IMR-90 (cell line): Measurements from ENCODE around the gene TIGIT. TPM values are rescaled to one million over a fixed set of nuclear protein-coding genes. Genes with fewer than 3 reads are reported as not detected.
A peak's percentile ranks its signal among the peaks of the same experiment; 100 is the strongest.

Experiments used
- ATAC-seq: fragments of 200-7000 bp; cut with Tn5 transposase; 2 replicates; pipeline ENCODE4 v1.9.1; 2020; ENCODE audit warnings: low read depth, mild to moderate bottlenecking, moderate library complexity
- BruUV-seq: library from RNA; stranded (reverse); fragments of 400-500 nt; replicated peaks from 2 replicates; lab custom pipeline; 2021; lab: Mats Ljungman, UMichigan
- CTCF ChIA-PET: fragments of 300-600 bp; formaldehyde crosslinking; extraction: SDS; loops from one replicate; lab custom pipeline; 2021; ENCODE audit warnings: antibody characterized with exemption; lab: Yijun Ruan, JAX
- POLR2A ChIA-PET: fragments of 300-600 bp; sonication (Branson Sonifier 250); formaldehyde crosslinking; loops from one replicate; lab custom pipeline; 2022; ENCODE audit warnings: antibody characterized with exemption; ENCODE audit not compliant: unreplicated experiment; lab: Charles Lee
- DNase-seq: peaks from one replicate; pipeline ENCODE4 v3.0.0; 2013
- H2AFZ ChIP-seq: replicated peaks from 2 replicates; pipeline ENCODE3; 2013; ENCODE audit warnings: low read length, mild to moderate bottlenecking; ENCODE audit not compliant: poor library complexity
- H2AK5ac ChIP-seq: 2 replicates; pipeline ENCODE4 v1.6.1; 2013; ENCODE audit warnings: low read depth, low read length, inconsistent platforms
- H2AK9ac ChIP-seq: replicated peaks from 2 replicates; pipeline ENCODE3; 2013; ENCODE audit warnings: mild to moderate bottlenecking, low read depth, low read length, moderate library complexity; ENCODE audit not compliant: poor library complexity
- H2BK120ac ChIP-seq: 2 replicates; pipeline ENCODE4 v1.6.1; 2013; ENCODE audit warnings: low read depth, low read length, inconsistent platforms
- H2BK15ac ChIP-seq: 3 replicates; pipeline ENCODE4 v1.6.1; 2013; ENCODE audit warnings: low read depth, low read length, inconsistent platforms
- H2BK20ac ChIP-seq: 2 replicates; pipeline ENCODE4 v1.6.1; 2013; ENCODE audit warnings: low read depth, mild to moderate bottlenecking, inconsistent platforms, low read length, moderate library complexity
- H2BK5ac ChIP-seq: 2 replicates; pipeline ENCODE4 v1.6.1; 2013; ENCODE audit warnings: mild to moderate bottlenecking, low read depth, low read length, inconsistent platforms; ENCODE audit not compliant: poor library complexity, severe bottlenecking
- H3K14ac ChIP-seq: replicated peaks from 2 replicates; pipeline ENCODE4 v1.6.1; 2013; ENCODE audit warnings: low read depth, low read length, inconsistent platforms
- H3K18ac ChIP-seq: 2 replicates; pipeline ENCODE4 v1.6.1; 2013; ENCODE audit warnings: low read depth, low read length, control low read depth
- H3K23ac ChIP-seq: 2 replicates; pipeline ENCODE4 v1.6.1; 2013; ENCODE audit warnings: low read depth, low read length, inconsistent platforms
- H3K27ac ChIP-seq: 2 replicates; pipeline ENCODE4 v1.5.1; 2013; ENCODE audit warnings: mild to moderate bottlenecking, control low read depth, low read length; ENCODE audit not compliant: insufficient read depth
- H3K27me3 ChIP-seq: 2 replicates; pipeline ENCODE4 v1.6.1; 2013; ENCODE audit warnings: low read length; ENCODE audit not compliant: control insufficient read depth, insufficient read depth
- H3K36me3 ChIP-seq: 2 replicates; pipeline ENCODE4 v1.6.1; 2013; ENCODE audit warnings: low read length, mixed read lengths; ENCODE audit not compliant: control insufficient read depth, insufficient read depth
- H3K4ac ChIP-seq: 2 replicates; pipeline ENCODE4 v1.6.1; 2013; ENCODE audit warnings: low read depth, low read length, inconsistent platforms
- H3K4me1 ChIP-seq: 2 replicates; pipeline ENCODE4 v1.6.1; 2013; ENCODE audit warnings: low read length, mixed read lengths; ENCODE audit not compliant: control insufficient read depth, insufficient read depth
- H3K4me2 ChIP-seq: 2 replicates; pipeline ENCODE4 v1.6.1; 2013; ENCODE audit warnings: low read depth, mild to moderate bottlenecking, control low read depth, low read length, moderate library complexity
- H3K4me3 ChIP-seq: 2 replicates; pipeline ENCODE4 v1.5.1; 2013; ENCODE audit warnings: low read depth, mild to moderate bottlenecking, control low read depth, low read length, moderate library complexity; ENCODE audit not compliant: insufficient read depth
- H3K56ac ChIP-seq: 2 replicates; pipeline ENCODE4 v1.6.1; 2013; ENCODE audit warnings: low read length, inconsistent platforms; ENCODE audit not compliant: insufficient read depth; ENCODE audit errors: extremely low read depth
- H3K79me1 ChIP-seq, 2 experiments: 2 replicates each; pipeline ENCODE4 v1.6.1; 2013; ENCODE audit warnings: low read length in 2 of 2, inconsistent platforms in 1 of 2, low read depth in 1 of 2
- H3K9ac ChIP-seq: 2 replicates; pipeline ENCODE4 v1.6.1; 2013; ENCODE audit warnings: low read depth, low read length, control low read depth
- H3K9me1 ChIP-seq: 2 replicates; pipeline ENCODE4 v1.6.1; 2013; ENCODE audit warnings: low read length, inconsistent platforms; ENCODE audit not compliant: insufficient read depth
- H3K9me3 ChIP-seq: 2 replicates; pipeline ENCODE4 v1.6.1; 2013; ENCODE audit warnings: low read length; ENCODE audit not compliant: control insufficient read depth, insufficient read depth
- H4K20me1 ChIP-seq: 2 replicates; pipeline ENCODE4 v1.6.1; 2013; ENCODE audit warnings: low read length, inconsistent platforms; ENCODE audit not compliant: insufficient read depth
- H4K5ac ChIP-seq: 2 replicates; pipeline ENCODE4 v1.6.1; 2013; ENCODE audit warnings: mild to moderate bottlenecking, low read depth, low read length, control low read depth
- H4K8ac ChIP-seq, 2 experiments: 2 replicates each; pipeline ENCODE4 v1.6.1; 2013; ENCODE audit warnings: low read depth in 2 of 2, low read length in 2 of 2, control low read depth in 1 of 2, inconsistent platforms in 1 of 2
- H4K91ac ChIP-seq: 2 replicates; pipeline ENCODE4 v1.6.1; 2013; ENCODE audit warnings: low read depth, low read length, inconsistent platforms; ENCODE audit not compliant: insufficient read depth
- CEBPB ChIP-seq: IDR thresholded peaks from 2 replicates; pipeline ENCODE4 v1.6.1; 2012; ENCODE audit warnings: low read depth, low read length, improper control_type of control experiment
- MAZ ChIP-seq: IDR thresholded peaks from 2 replicates; pipeline ENCODE4 v1.6.1; 2012; ENCODE audit warnings: low read depth, mild to moderate bottlenecking, low read length, improper control_type of control experiment, moderate library complexity, borderline replicate concordance
- POLR2A ChIP-seq: IDR thresholded peaks from 2 replicates; pipeline ENCODE4 v1.6.1; 2012; ENCODE audit warnings: mild to moderate bottlenecking, low read depth, low read length
- RFX5 ChIP-seq: IDR thresholded peaks from 2 replicates; pipeline ENCODE4 v1.8.0; 2012; ENCODE audit warnings: low read depth, mild to moderate bottlenecking, low read length, moderate library complexity
- WGBS, 2 experiments: methylation state at CpG; one replicate each; pipeline versions ENCODE4 v1.1.5 to v1.1.7; 2013; ENCODE audit warnings: missing lambda C conversion rate in 2 of 2; ENCODE audit not compliant: insufficient read length in 1 of 2; ENCODE audit errors: extremely low coverage in 2 of 2; 5-methylcytosine and 5-hydroxymethylcytosine counted together
- dilution Hi-C: fragments of 300-500 bp; cut with HindIII; formaldehyde crosslinking; loops from one replicate; pipeline ENCODE4 v1.14.3; 2018; ENCODE audit warnings: low sequenced_read_pairs; ENCODE audit not compliant: unreplicated experiment
- in situ Hi-C: fragments of 300-500 bp; cut with MboI; formaldehyde crosslinking; loops from 3 replicates; pipeline ENCODE4 v1.14.3; 2019; ENCODE audit warnings: low sequenced_read_pairs, inconsistent platforms, mixed read lengths
- intact Hi-C: fragments of 100-400 bp; cut with micrococcal nuclease; formaldehyde crosslinking; loops from 2 replicates; pipeline ENCODE4 v1.10.0; 2022
- polyA plus RNA-seq, 3 experiments: library from polyadenylated mRNA; depleted of rRNA; stranded (reverse); fragments of >200 nt; gene quantifications; 2 replicates each; pipeline ENCODE4 v1.2.3, GENCODE V29; 2012; ENCODE audit warnings: low replicate concordance in 1 of 3
- total RNA-seq: library from RNA; depleted of rRNA; stranded (reverse); fragments of >200 nt; gene quantifications from 2 replicates; pipeline ENCODE4 v1.2.3, GENCODE V29; 2012
- TF ChIP-seq, protein P1 (sequence below): conservative IDR thresholded peaks from 2 replicates; pipeline ENCODE4 v1.5.1; 2012; ENCODE audit warnings: mild to moderate bottlenecking, low read depth, low read length, improper control_type of control experiment

TIGIT gene
- total and polyA plus RNA-seq, 2 of the 4 experiments (the other 2 are of a cell fraction), result not detected

GRCh38 chr3:114284644-114285043 is 9.2 kb upstream of the TIGIT start:
- Histone ChIP-seq H3K56ac (no peak overlapping the region), H2BK120ac (no peak overlapping the region), H3K18ac (no peak overlapping the region), H3K79me1 (no peaks in the 10 kb centered on the region), H4K5ac (no peak overlapping the region), H3K27me3 (no peaks in the 10 kb centered on the region; the same call in 1 of the 2 replicates), H3K23ac (no peak overlapping the region), H3K27ac (no peak overlapping the region), H2BK15ac (no peak overlapping the region), H3K4me3 (no peak overlapping the region), H3K4me1 (no peaks in the 10 kb centered on the region), H3K9ac (no peak overlapping the region), H3K4me2 (no peak overlapping the region), H2AFZ (no peak overlapping the region), H2BK20ac (no peak overlapping the region), H2BK5ac (no peak overlapping the region), H3K36me3 (no peaks in the 10 kb centered on the region), H3K14ac (no peak overlapping the region), H2AK9ac (no peak overlapping the region), H4K91ac (no peak overlapping the region), H4K8ac (no peak overlapping the region), H3K4ac (no peak overlapping the region), H3K9me3 (no peaks in the 10 kb centered on the region), H3K9me1 (no peaks in the 10 kb centered on the region), H4K20me1 (no peaks in the 10 kb centered on the region), H2AK5ac (no peak overlapping the region)
- CTCF ChIA-PET, result no interaction called here
- DNase-seq (no peak), ATAC-seq (no peak)
- intact Hi-C loops (no loop called here), dilution Hi-C loops (no loop called here), in situ Hi-C loops (no loop called here)
- no peak for TF ChIP-seq MAZ
- no peak for TF ChIP-seq POLR2A
- TF ChIP-seq CEBPB, result peak; percentile 74
- TF ChIP-seq RFX5, result no peak
- TF ChIP-seq, protein P1, sequence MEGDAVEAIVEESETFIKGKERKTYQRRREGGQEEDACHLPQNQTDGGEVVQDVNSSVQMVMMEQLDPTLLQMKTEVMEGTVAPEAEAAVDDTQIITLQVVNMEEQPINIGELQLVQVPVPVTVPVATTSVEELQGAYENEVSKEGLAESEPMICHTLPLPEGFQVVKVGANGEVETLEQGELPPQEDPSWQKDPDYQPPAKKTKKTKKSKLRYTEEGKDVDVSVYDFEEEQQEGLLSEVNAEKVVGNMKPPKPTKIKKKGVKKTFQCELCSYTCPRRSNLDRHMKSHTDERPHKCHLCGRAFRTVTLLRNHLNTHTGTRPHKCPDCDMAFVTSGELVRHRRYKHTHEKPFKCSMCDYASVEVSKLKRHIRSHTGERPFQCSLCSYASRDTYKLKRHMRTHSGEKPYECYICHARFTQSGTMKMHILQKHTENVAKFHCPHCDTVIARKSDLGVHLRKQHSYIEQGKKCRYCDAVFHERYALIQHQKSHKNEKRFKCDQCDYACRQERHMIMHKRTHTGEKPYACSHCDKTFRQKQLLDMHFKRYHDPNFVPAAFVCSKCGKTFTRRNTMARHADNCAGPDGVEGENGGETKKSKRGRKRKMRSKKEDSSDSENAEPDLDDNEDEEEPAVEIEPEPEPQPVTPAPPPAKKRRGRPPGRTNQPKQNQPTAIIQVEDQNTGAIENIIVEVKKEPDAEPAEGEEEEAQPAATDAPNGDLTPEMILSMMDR, result no peak
- no CpG with 5 or more reads among the region's 1 CpG for WGBS, 2 experiments
- BruUV-seq, result no TSS peak
- POLR2A ChIA-PET, result no interaction called here
